Measurements from ENCODE around the gene AQP1. TPM values are rescaled to one million over a fixed set of nuclear protein-coding genes. Genes with fewer than 3 reads are reported as not detected.

The AQP1 gene
- total RNA-seq, 1 experiment from 2014 or later = 0.52 TPM

DNA sequence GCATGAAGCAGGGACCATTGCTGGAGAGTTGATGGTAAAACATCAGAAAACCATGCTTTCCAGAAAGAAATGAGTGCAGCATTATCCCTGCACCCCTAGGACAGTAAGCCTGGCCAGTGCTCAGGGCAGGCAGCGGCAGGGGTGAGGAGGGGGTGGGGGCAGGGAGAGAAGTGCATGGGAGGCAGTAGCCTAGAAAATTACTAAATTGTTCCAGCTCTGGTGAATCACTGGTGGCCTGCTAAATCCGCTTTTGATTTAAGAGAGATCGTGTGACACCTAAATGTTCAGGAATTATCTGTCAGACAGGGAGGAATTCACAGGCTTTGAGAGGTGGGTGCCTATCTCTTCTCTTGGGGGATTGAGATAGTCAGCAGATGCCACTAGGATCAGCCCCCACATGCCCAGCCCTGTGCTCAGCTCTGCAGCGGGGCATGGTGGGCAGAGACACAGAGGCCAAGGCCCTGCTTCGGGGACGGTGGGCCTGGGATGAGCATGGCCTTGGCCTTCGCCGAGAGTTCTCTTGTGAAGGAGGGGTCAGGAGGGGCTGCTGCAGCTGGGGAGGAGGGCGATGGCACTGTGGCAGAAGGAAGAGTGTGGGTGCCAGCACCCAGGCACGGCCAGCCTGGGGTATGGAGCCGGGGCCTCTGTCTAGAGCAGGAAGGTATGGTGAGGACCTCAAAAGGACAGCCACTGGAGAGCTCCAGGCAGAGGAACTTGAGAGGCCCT is 5.0 kb upstream of the AQP1 start:
- ChIA-PET CTCF (no interaction called here), POLR2A (no interaction called here)
- H3K27me3 ChIP-seq (replicated peaks; ENCODE audit: control insufficient read depth, insufficient read depth, low read length) = no peaks in the 10 kb centered on the region
- intact Hi-C loops (cut with micrococcal nuclease; ENCODE audit: unreplicated experiment) = no loop called here
- DNase-seq = no peak
- H3K4me3 Mint-ChIP-seq (ENCODE audit: unreplicated experiment) = no peak overlapping the region
- H3K36me3 ChIP-seq (ENCODE audit: control insufficient read depth, insufficient read depth, low read length) = no peaks in the 10 kb centered on the region
- no peaks in the 10 kb centered on the region for H3K36me3 Mint-ChIP-seq (ENCODE audit: insufficient read depth, unreplicated experiment)
- no peak overlapping the region for H3K27ac Mint-ChIP-seq (ENCODE audit: unreplicated experiment)
- no peaks in the 10 kb centered on the region for H3K9me3 Mint-ChIP-seq (ENCODE audit: unreplicated experiment)
- peaks cover 11% of the 10 kb centered on the region for H3K4me1 Mint-ChIP-seq (ENCODE audit: low read depth, unreplicated experiment)
- H3K9me3 ChIP-seq = no peaks in the 10 kb centered on the region
- BruUV-seq (replicated peaks) = no TSS peak
- H3K27me3 Mint-ChIP-seq (ENCODE audit: insufficient read depth, unreplicated experiment) = no peaks in the 10 kb centered on the region
- TF ChIP-seq, protein P1, sequence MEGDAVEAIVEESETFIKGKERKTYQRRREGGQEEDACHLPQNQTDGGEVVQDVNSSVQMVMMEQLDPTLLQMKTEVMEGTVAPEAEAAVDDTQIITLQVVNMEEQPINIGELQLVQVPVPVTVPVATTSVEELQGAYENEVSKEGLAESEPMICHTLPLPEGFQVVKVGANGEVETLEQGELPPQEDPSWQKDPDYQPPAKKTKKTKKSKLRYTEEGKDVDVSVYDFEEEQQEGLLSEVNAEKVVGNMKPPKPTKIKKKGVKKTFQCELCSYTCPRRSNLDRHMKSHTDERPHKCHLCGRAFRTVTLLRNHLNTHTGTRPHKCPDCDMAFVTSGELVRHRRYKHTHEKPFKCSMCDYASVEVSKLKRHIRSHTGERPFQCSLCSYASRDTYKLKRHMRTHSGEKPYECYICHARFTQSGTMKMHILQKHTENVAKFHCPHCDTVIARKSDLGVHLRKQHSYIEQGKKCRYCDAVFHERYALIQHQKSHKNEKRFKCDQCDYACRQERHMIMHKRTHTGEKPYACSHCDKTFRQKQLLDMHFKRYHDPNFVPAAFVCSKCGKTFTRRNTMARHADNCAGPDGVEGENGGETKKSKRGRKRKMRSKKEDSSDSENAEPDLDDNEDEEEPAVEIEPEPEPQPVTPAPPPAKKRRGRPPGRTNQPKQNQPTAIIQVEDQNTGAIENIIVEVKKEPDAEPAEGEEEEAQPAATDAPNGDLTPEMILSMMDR (IDR thresholded peaks at IDR 0.05; ENCODE audit: insufficient read depth in 1 of 2, low read depth in 1 of 2, low read length in 1 of 2, severe bottlenecking in 1 of 2, unreplicated experiment in 1 of 2) = no peak
- H3K4me1 ChIP-seq = no peaks in the 10 kb centered on the region; the same call in 1 of the 2 replicates
- no peak overlapping the region for H3K4me3 ChIP-seq (ENCODE audit: low read depth, low read length)

DNA sequence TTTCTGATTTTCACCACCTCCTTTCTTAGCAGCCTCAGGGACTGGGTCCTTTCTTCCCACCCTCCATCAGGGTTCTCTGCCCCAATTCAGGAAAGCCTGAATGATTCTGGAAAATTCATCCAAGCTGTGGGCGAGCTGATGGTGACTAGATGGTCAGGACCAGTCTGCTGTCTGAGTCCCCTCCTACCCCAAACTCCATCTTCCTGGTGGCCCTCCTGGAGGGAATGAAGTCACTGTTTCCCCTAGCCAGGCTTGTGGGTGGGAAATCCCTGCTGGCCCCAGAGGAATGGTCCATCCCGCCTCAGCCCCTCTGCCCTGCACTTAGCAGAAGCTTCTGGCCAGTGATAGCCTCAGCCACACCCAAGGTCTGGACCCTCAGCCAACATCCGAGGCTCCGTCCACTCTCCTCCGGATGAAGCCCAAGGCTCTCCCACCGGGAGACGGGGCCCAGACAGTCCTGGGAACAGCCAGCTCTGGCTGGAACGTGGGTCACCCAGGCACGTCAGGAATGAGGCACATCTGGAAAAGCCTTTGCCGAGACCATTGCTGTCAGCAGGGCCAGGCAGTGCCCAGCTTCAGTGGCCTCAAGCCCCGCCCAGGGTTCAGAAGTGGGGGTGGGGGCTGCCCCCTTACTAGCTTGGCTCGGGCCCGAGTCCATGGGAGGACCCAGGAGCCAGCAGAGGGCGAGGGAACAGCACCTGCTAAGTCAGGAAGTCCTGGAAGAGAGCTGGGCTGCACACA is 4.0 kb upstream of the AQP1 start:
- H3K27ac Mint-ChIP-seq (ENCODE audit: unreplicated experiment) = no peak overlapping the region
- no peaks in the 10 kb centered on the region for H3K36me3 Mint-ChIP-seq (ENCODE audit: insufficient read depth, unreplicated experiment)
- no TSS peak for BruUV-seq (replicated peaks)
- no peaks in the 10 kb centered on the region; the same call in 1 of the 2 replicates for H3K4me1 ChIP-seq
- H3K9me3 ChIP-seq = no peaks in the 10 kb centered on the region
- TF ChIP-seq, protein P1 (IDR thresholded peaks at IDR 0.05; ENCODE audit: insufficient read depth in 1 of 2, low read depth in 1 of 2, low read length in 1 of 2, severe bottlenecking in 1 of 2, unreplicated experiment in 1 of 2) = no peak
- H3K4me3 ChIP-seq (ENCODE audit: low read depth, low read length) = no peak overlapping the region
- no peaks in the 10 kb centered on the region for H3K27me3 ChIP-seq (replicated peaks; ENCODE audit: control insufficient read depth, insufficient read depth, low read length)
- DNase-seq = no peak
- H3K9me3 Mint-ChIP-seq (ENCODE audit: unreplicated experiment) = no peaks in the 10 kb centered on the region
- no peaks in the 10 kb centered on the region for H3K27me3 Mint-ChIP-seq (ENCODE audit: insufficient read depth, unreplicated experiment)
- ChIA-PET CTCF (interaction anchor here (0.5 kb wide), 1 partner anchor 12 kb away, joined by 4 read pairs; no protein-coding TSS in a partner anchor), POLR2A (no interaction called here)
- peaks cover 11% of the 10 kb centered on the region for H3K4me1 Mint-ChIP-seq (ENCODE audit: low read depth, unreplicated experiment)
- intact Hi-C loops (cut with micrococcal nuclease; ENCODE audit: unreplicated experiment) = no loop called here
- no peaks in the 10 kb centered on the region for H3K36me3 ChIP-seq (ENCODE audit: control insufficient read depth, insufficient read depth, low read length)
- H3K4me3 Mint-ChIP-seq (ENCODE audit: unreplicated experiment) = no peak overlapping the region

DNA sequence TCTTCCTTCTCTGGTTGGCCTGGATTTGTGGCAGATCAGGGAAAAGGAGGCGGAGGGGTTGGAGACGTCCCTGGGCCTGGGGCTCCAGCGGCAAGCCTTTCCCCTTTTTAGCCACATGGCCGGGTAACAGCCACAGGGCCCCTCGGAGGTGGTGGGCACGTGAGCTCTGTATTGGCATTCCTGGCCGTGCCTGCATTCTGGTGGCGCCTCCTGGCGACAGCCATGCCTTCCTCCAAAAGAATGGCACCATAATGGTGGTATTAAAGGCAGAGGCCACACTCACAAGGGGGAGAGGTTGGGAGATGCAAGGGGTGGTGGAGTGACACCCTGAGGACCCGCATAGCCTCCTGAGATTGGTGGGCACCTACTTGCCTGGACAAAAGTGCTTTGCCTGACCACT is 3.0 kb upstream of the AQP1 start:
- ChIA-PET POLR2A (no interaction called here), CTCF (no interaction called here)
- no peak for DNase-seq
- no peak overlapping the region for H3K27ac Mint-ChIP-seq (ENCODE audit: unreplicated experiment)
- H3K9me3 Mint-ChIP-seq (ENCODE audit: unreplicated experiment) = no peaks in the 10 kb centered on the region
- H3K4me1 Mint-ChIP-seq (ENCODE audit: low read depth, unreplicated experiment) = peaks cover 15% of the 10 kb centered on the region
- intact Hi-C loops (cut with micrococcal nuclease; ENCODE audit: unreplicated experiment) = no loop called here
- Histone ChIP-seq H3K36me3 (ENCODE audit: control insufficient read depth, insufficient read depth, low read length) (no peaks in the 10 kb centered on the region), H3K27me3 (replicated peaks; ENCODE audit: control insufficient read depth, insufficient read depth, low read length) (no peaks in the 10 kb centered on the region), H3K4me3 (ENCODE audit: low read depth, low read length) (no peak overlapping the region), H3K9me3 (no peaks in the 10 kb centered on the region), H3K4me1 (peaks cover 9% of the 10 kb centered on the region)
- H3K36me3 Mint-ChIP-seq (ENCODE audit: insufficient read depth, unreplicated experiment) = no peaks in the 10 kb centered on the region
- BruUV-seq (replicated peaks) = no TSS peak
- no peaks in the 10 kb centered on the region for H3K27me3 Mint-ChIP-seq (ENCODE audit: insufficient read depth, unreplicated experiment)
- H3K4me3 Mint-ChIP-seq (ENCODE audit: unreplicated experiment) = no peak overlapping the region
- TF ChIP-seq, protein P1 (IDR thresholded peaks at IDR 0.05; ENCODE audit: insufficient read depth in 1 of 2, low read depth in 1 of 2, low read length in 1 of 2, severe bottlenecking in 1 of 2, unreplicated experiment in 1 of 2) = no peak

All from Caco-2 (cell line).